Esophagus squamous epithelium (tissue), 5 donors: ENCODE measurements around the gene SLU7. TPM values are rescaled to one million over a fixed set of nuclear protein-coding genes. Genes with fewer than 3 reads are reported as not detected.

Experiments
- DNase-seq: peaks from one replicate; lab custom pipeline; 2025; lab: John Stamatoyannopoulos, UW
- H3K27ac ChIP-seq, 4 donors: fragments of 200-600 bp; sonication (generic); one replicate each; pipeline ENCODE4 v1.5.1; 2016 to 2019; ENCODE audit warnings: mild to moderate bottlenecking in 1 of 4
- H3K27me3 ChIP-seq, 4 donors: fragments of 200-600 bp; sonication (generic); 1 replicate in 3 of 4; 2 replicates in 1 of 4; pipeline versions ENCODE4 v1.5.1 to v1.6.0; 2017 to 2021; ENCODE audit warnings: antibody characterized with exemption in 1 of 4
- H3K36me3 ChIP-seq, 3 donors: fragments of 200-600 bp; sonication (generic); one replicate each; pipeline ENCODE4 v1.5.1; 2016 to 2019
- H3K4me1 ChIP-seq, 3 donors: fragments of 200-600 bp; sonication (generic); one replicate each; pipeline ENCODE4 v1.5.1; 2017 to 2019
- H3K4me3 ChIP-seq, 4 donors: fragments of 200-600 bp; sonication (generic); 1 replicate in 3 of 4; 2 replicates in 1 of 4; pipeline ENCODE4 v1.5.1; 2016 to 2019; ENCODE audit warnings: mild to moderate bottlenecking in 2 of 4, moderate library complexity in 1 of 4
- H3K9me3 ChIP-seq, 3 donors: fragments of 200-600 bp; sonication (generic); one replicate each; pipeline ENCODE4 v1.5.1; 2016 to 2019
- POLR2A ChIP-seq, 4 donors: fragments of 450-650 bp; IDR thresholded peaks; one replicate each; pipeline ENCODE4 v1.6.1; 2017; ENCODE audit warnings: antibody characterized with exemption in 4 of 4, mild to moderate bottlenecking in 4 of 4, moderate library complexity in 3 of 4
- WGBS, 2 donors: methylation state at CpG; one replicate each; pipeline ENCODE4 v1.1.5; 2018; 5-methylcytosine and 5-hydroxymethylcytosine counted together
- intact Hi-C: fragments of 100-400 bp; cut with DNase I; formaldehyde crosslinking; loops from one replicate; pipeline ENCODE4 v1.15.0; 2022
- total RNA-seq, 4 donors: library from RNA; depleted of rRNA; stranded (reverse); fragments of >200 nt; gene quantifications; one replicate each; pipeline ENCODE4 v1.1.0, GENCODE V29; 2016
- TF ChIP-seq, protein P1 (sequence below), 6 experiments: fragments of 450-650 bp in 4 of 6; fragments of 200-600 bp in 2 of 6; sonication (generic) in 2 of 6; IDR thresholded peaks; one replicate each; pipeline ENCODE4 v1.5.1; 2016 to 2019; ENCODE audit warnings: antibody characterized with exemption in 6 of 6, mild to moderate bottlenecking in 4 of 6, moderate library complexity in 4 of 6
- donor health status: DM: yes; HTN: yes; CAD: no.

Gene SLU7
- 10 to 100 TPM; 31.9 to 70.2 (median 45.1) TPM for total RNA-seq

DNA sequence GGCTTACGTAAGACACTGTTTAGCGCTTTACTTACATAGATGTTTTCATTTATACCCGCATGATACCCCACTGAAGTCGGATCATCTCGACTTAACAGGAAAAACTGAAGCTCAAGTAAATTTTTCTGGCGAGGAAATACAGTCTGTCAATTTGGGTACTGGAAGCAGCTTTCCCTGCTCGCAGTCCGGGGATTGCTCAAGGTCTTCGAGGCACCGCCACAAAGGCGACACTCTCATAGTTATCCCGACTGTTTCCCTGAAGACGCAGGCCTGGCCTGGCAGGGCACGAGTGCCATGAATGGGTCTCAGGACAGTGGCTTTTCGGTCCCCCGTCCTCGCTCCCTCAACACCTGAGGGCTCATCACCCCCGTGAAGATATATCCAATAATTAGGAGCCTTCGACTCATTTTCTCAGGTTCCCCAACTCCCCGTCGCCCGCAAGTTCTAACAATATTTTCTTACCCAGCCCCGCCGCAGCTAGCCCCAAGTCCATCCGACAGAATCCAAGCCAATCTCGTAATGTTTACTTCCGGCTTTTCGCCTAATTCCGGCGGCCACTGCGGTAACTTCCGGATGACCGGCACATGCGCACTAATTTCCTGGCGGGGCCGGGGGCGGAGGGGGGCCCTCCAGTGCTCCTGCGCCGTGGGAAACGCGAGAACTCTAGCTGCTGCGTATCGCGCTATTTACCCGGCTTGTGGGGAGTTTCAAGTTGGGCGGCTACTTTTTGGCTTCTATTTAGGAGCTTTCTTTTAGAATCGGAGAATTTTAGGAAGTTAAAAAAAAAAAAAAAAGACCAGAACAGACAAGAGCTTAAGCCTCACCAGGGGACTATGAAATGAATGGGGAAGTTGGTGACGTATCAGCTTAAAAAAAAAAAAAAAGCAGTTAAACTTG lies at the start of gene SLU7:
Gene SLU7, minus strand, starts transcription at position 521 of the 897 bp plus-strand sequence. CDS start 3,787 bp downstream, outside the sequence.
- DNase-seq = peak; percentile 67
- WGBS, 2 donors = 1% methylated on average over 43 to 45 of the region's 48 CpGs
- TF ChIP-seq POLR2A (IDR thresholded peaks at IDR 0.05) = peak in 3 of 4 donors; percentile 35 to 71 (median 64)
- TF ChIP-seq, protein P1, sequence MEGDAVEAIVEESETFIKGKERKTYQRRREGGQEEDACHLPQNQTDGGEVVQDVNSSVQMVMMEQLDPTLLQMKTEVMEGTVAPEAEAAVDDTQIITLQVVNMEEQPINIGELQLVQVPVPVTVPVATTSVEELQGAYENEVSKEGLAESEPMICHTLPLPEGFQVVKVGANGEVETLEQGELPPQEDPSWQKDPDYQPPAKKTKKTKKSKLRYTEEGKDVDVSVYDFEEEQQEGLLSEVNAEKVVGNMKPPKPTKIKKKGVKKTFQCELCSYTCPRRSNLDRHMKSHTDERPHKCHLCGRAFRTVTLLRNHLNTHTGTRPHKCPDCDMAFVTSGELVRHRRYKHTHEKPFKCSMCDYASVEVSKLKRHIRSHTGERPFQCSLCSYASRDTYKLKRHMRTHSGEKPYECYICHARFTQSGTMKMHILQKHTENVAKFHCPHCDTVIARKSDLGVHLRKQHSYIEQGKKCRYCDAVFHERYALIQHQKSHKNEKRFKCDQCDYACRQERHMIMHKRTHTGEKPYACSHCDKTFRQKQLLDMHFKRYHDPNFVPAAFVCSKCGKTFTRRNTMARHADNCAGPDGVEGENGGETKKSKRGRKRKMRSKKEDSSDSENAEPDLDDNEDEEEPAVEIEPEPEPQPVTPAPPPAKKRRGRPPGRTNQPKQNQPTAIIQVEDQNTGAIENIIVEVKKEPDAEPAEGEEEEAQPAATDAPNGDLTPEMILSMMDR (IDR thresholded peaks at IDR 0.05) = peak in 1 of 6 experiments; percentile 14
- H3K4me1 ChIP-seq = peaks cover 13 to 74% (median 37%) of the 10 kb centered on the region in 3 donors
- H3K27ac ChIP-seq = peak within 1 kb of the TSS; percentile 85 to 96 (median 92)
- peak within 1 kb of the TSS; percentile 54 to 93 (median 83) for H3K4me3 ChIP-seq
- H3K36me3 ChIP-seq = peaks cover 0 to 22% (median 3%) of the 10 kb centered on the region in 3 donors
- intact Hi-C loops = no loop called here
- no peaks in the 10 kb centered on the region for H3K27me3 ChIP-seq
- no peaks in the 10 kb centered on the region for H3K9me3 ChIP-seq

DNA sequence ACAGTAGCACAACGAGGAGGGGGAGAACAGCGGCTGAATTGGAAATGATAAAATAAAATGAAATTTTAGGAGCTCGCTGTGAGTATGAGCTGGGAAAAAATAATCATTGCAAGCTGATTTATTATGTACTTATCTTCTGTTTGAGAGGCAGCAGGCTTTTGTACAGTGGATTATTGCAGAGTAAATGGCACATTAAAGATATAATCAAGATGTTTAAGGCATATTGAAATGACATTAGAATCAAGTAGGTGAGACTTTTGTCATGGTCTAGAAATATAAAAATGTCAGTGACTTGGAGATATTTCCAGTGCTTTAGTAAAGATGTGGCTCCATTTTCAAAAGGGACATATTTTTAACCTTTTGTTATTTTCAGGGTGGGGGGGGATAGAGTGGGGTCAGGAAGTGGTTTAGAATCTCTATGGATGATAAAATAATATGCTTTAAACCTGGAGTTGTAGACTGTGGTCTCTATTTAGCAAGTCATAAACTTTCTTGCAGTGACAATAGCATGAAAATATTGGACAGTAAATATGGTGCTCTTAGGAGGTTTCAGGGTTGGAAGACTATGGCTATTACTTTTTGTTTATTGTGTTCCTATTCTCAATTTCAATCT lies 49.6 kb upstream of the SLU7 start:
- no peak for DNase-seq
- Histone ChIP-seq H3K36me3 (no peaks in the 10 kb centered on the region), H3K27me3 (no peaks in the 10 kb centered on the region), H3K27ac (peak overlapping the region in 3 of 4 donors; percentile 51 to 57 (median 53)), H3K4me3 (peak overlapping the region; percentile 27 to 65 (median 38)), H3K9me3 (no peaks in the 10 kb centered on the region), H3K4me1 (peaks cover 0 to 35% (median 15%) of the 10 kb centered on the region in 3 donors)
- 24 to 34% methylated on average over 3 of the region's 3 CpGs for WGBS, 2 donors
- TF ChIP-seq, protein P1 (IDR thresholded peaks at IDR 0.05) = no peak
- TF ChIP-seq POLR2A (IDR thresholded peaks at IDR 0.05) = no peak
- intact Hi-C loops = no loop called here

DNA sequence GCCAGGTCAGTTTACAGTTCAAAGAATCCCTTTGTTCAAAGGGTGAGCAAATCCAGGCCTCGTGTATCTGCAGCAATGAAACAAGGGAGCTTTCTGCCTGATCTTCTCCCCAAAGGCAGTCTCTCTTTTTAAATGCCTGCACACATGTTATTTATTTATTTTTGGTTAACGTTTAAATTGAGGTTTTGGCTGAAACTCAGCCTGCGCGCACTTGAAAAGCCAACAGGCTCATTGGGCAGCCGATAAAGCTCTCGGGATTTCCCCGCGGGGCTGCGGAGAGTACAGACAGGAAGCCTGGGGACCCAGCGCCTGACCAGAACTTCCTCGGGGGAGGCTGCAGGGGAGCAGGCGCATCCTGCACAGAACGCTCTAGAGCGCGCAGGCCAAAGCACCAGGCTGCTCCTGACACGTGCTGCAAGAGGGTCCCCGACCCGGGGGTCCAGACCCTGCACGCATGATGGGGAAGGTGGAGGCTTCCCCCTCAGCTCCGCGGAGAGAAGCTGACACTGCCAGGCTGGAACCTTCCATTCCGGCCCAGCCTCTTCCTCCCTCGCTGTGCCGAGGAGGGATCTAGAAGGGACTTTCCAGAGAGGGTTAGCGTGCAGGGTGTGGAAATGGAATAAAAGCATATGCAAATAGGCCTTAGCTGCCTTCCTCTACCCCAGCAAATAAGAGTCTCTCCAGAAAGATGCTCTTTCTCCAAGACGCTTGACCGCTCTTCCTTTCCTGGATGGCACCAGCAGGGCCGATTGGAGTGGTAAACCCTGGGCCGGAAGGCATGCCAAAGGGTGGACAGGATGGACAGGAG lies 48.9 kb upstream of the SLU7 start:
- TF ChIP-seq, protein P1 (IDR thresholded peaks at IDR 0.05) = no peak
- peak in 1 of 4 donors; percentile 24 for TF ChIP-seq POLR2A (IDR thresholded peaks at IDR 0.05)
- Histone ChIP-seq H3K27ac (peak overlapping the region in 3 of 4 donors; percentile 51 to 57 (median 53)), H3K4me3 (peak overlapping the region; percentile 27 to 65 (median 38)), H3K27me3 (no peaks in the 10 kb centered on the region), H3K9me3 (no peaks in the 10 kb centered on the region), H3K4me1 (peaks cover 0 to 35% (median 15%) of the 10 kb centered on the region in 3 donors), H3K36me3 (no peaks in the 10 kb centered on the region)
- WGBS, 2 donors = 5 to 11% methylated on average over 10 to 19 of the region's 29 CpGs
- intact Hi-C loops = no loop called here
- DNase-seq = peak; percentile 41

DNA sequence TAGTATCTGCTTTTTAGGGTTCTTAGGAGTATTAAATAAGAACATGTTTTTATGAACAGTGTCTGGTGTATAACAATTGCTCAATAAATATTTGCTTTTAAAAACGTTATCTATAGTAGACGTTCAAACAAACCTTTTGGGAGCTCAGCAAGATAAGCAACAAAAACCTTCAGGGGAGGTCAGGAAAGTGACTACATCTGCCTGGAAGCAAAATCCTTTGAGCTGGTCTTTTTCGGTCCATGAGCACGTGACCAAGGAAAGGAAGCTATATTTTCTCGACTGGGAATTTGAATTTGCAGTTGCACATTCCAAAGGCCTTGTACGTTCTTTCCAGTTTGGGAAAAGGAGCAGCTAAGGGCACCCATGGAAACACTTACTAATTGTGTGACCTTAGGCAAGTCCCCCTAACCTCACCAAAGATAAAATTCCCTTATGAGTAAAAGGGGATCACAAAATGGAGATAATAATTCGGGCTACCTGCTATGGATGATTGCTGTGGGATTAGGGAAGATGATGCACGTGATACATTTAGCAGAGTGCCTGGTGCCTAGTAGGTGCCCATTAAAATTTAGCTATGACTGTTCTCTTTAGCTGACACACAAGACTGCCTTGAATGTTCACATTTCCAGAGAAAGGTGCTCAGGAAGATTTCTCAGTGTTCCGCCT lies 48.1 kb upstream of the SLU7 start:
- peaks cover 0 to 35% (median 15%) of the 10 kb centered on the region in 3 donors for H3K4me1 ChIP-seq
- intact Hi-C loops = no loop called here
- peak overlapping the region in 2 of 4 donors; percentile 39 to 65 for H3K4me3 ChIP-seq
- no peaks in the 10 kb centered on the region for H3K9me3 ChIP-seq
- H3K27ac ChIP-seq = peak overlapping the region in 3 of 4 donors; percentile 51 to 57 (median 53)
- no peak for TF ChIP-seq POLR2A (IDR thresholded peaks at IDR 0.05)
- TF ChIP-seq, protein P1 (IDR thresholded peaks at IDR 0.05) = no peak
- no peaks in the 10 kb centered on the region for H3K27me3 ChIP-seq
- no peak for DNase-seq
- WGBS, 2 donors = 42 to 47% methylated on average over 9 of the region's 9 CpGs
- no peaks in the 10 kb centered on the region for H3K36me3 ChIP-seq
